ENCODE results near the gene GPSM3.

GRCh38 chr6:32216285-32216684 is 23.8 kb upstream of the GPSM3 start:
- TF ChIP-seq, protein P1, sequence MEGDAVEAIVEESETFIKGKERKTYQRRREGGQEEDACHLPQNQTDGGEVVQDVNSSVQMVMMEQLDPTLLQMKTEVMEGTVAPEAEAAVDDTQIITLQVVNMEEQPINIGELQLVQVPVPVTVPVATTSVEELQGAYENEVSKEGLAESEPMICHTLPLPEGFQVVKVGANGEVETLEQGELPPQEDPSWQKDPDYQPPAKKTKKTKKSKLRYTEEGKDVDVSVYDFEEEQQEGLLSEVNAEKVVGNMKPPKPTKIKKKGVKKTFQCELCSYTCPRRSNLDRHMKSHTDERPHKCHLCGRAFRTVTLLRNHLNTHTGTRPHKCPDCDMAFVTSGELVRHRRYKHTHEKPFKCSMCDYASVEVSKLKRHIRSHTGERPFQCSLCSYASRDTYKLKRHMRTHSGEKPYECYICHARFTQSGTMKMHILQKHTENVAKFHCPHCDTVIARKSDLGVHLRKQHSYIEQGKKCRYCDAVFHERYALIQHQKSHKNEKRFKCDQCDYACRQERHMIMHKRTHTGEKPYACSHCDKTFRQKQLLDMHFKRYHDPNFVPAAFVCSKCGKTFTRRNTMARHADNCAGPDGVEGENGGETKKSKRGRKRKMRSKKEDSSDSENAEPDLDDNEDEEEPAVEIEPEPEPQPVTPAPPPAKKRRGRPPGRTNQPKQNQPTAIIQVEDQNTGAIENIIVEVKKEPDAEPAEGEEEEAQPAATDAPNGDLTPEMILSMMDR (IDR thresholded peaks at IDR 0.05; ENCODE audit: borderline replicate concordance, extremely low read depth, low read length, poor library complexity, severe bottlenecking) = no peak
- no peak for TF ChIP-seq EZH2 (IDR thresholded peaks at IDR 0.05; ENCODE audit: borderline replicate concordance, low read depth, low read length, severe bottlenecking)

Measured in DND-41 (cell line).